Hepatocyte (in vitro differentiated cells): ENCODE measurements around the gene C2orf78.

Experiments
- EZH2 ChIP-seq: fragments of 200-600 bp; sonication (generic); IDR thresholded peaks from 2 replicates; pipeline ENCODE4 v1.6.1; 2016; ENCODE audit warnings: antibody characterized with exemption, mild to moderate bottlenecking, borderline replicate concordance
- TF ChIP-seq, protein P1 (sequence below): fragments of 200-600 bp; sonication (generic); IDR thresholded peaks from 2 replicates; pipeline ENCODE4 v1.5.1; 2016; ENCODE audit warnings: antibody characterized with exemption, mild to moderate bottlenecking; ENCODE audit not compliant: poor library complexity

DNA sequence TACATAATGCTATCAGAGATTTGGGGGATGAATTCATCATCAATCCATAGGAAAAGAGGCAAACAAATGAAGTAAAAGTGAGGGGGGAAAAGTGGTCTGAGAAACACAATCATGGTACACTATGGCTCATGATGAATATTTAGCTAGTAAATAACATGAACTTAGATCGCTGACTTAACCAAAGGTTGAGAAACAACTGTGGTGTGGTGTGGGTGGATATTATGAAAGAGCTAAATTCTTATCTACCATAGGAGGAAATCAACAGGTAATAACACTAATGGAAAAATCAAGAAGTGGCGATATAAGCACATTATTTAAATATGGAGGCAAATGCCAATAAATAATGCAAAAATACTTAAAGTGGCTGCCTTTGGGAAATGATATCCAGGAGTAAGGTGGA is 34.7 kb upstream of the C2orf78 start:
- TF ChIP-seq, protein P1, sequence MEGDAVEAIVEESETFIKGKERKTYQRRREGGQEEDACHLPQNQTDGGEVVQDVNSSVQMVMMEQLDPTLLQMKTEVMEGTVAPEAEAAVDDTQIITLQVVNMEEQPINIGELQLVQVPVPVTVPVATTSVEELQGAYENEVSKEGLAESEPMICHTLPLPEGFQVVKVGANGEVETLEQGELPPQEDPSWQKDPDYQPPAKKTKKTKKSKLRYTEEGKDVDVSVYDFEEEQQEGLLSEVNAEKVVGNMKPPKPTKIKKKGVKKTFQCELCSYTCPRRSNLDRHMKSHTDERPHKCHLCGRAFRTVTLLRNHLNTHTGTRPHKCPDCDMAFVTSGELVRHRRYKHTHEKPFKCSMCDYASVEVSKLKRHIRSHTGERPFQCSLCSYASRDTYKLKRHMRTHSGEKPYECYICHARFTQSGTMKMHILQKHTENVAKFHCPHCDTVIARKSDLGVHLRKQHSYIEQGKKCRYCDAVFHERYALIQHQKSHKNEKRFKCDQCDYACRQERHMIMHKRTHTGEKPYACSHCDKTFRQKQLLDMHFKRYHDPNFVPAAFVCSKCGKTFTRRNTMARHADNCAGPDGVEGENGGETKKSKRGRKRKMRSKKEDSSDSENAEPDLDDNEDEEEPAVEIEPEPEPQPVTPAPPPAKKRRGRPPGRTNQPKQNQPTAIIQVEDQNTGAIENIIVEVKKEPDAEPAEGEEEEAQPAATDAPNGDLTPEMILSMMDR, result no peak
- no peak for TF ChIP-seq EZH2
